ENCODE measurements around the gene MSRB3.

MSRB3 gene

DNA sequence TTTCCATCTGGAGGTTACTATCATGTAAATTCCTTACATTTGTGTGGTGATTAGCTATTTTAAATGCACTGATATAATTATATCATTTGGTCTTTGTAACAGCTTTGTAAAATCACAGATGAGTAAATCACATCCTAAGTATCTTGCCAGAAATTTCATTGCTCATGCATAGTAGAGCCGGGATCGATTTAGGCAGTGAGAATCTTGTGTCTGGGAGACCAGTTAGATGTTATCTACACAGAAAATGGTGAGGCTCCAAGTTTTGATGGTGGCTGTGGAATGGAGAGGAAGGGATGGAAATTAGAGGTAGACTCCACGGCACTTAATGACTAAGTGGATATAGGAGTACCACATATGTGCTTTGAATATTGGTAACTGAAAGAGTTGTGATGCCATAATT is 156.3 kb downstream of the MSRB3 start:
- TF ChIP-seq, protein P1, sequence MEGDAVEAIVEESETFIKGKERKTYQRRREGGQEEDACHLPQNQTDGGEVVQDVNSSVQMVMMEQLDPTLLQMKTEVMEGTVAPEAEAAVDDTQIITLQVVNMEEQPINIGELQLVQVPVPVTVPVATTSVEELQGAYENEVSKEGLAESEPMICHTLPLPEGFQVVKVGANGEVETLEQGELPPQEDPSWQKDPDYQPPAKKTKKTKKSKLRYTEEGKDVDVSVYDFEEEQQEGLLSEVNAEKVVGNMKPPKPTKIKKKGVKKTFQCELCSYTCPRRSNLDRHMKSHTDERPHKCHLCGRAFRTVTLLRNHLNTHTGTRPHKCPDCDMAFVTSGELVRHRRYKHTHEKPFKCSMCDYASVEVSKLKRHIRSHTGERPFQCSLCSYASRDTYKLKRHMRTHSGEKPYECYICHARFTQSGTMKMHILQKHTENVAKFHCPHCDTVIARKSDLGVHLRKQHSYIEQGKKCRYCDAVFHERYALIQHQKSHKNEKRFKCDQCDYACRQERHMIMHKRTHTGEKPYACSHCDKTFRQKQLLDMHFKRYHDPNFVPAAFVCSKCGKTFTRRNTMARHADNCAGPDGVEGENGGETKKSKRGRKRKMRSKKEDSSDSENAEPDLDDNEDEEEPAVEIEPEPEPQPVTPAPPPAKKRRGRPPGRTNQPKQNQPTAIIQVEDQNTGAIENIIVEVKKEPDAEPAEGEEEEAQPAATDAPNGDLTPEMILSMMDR (IDR thresholded peaks at IDR 0.05), result no peak
- DNase-seq, result no peak
- no peaks in the 10 kb centered on the region for H3K27me3 Mint-ChIP-seq (ENCODE audit: low read depth, poor library complexity)
- H3K4me3 Mint-ChIP-seq, result no peak overlapping the region
- H3K9me3 Mint-ChIP-seq, result peaks cover 13% of the 10 kb centered on the region
- H3K4me1 Mint-ChIP-seq, result peaks cover 4% of the 10 kb centered on the region
- peaks cover 12% of the 10 kb centered on the region for H3K36me3 Mint-ChIP-seq (ENCODE audit: low read depth)
- H3K27ac Mint-ChIP-seq, result no peak overlapping the region

GRCh38 chr12:65443038-65443437 is 164.6 kb downstream of the MSRB3 start:
- TF ChIP-seq, protein P1 (IDR thresholded peaks at IDR 0.05), result no peak
- Mint-ChIP-seq H3K4me3 (no peak overlapping the region), H3K4me1 (peaks cover 31% of the 10 kb centered on the region), H3K27ac (no peak overlapping the region), H3K27me3 (ENCODE audit: low read depth, poor library complexity) (peaks cover 2% of the 10 kb centered on the region), H3K36me3 (ENCODE audit: low read depth) (peaks cover under 1% of the 10 kb centered on the region), H3K9me3 (peaks cover 13% of the 10 kb centered on the region)
- no peak for DNase-seq

GRCh38 chr12:65444996-65445395 is 166.5 kb downstream of the MSRB3 start:
- H3K4me1 Mint-ChIP-seq, result peaks cover 36% of the 10 kb centered on the region
- TF ChIP-seq, protein P1 (IDR thresholded peaks at IDR 0.05), result no peak
- peaks cover 4% of the 10 kb centered on the region for H3K27me3 Mint-ChIP-seq (ENCODE audit: low read depth, poor library complexity)
- H3K9me3 Mint-ChIP-seq, result peaks cover 12% of the 10 kb centered on the region
- no peak overlapping the region for H3K27ac Mint-ChIP-seq
- no peak for DNase-seq
- no peaks in the 10 kb centered on the region for H3K36me3 Mint-ChIP-seq (ENCODE audit: low read depth)
- H3K4me3 Mint-ChIP-seq, result no peak overlapping the region

DNA sequence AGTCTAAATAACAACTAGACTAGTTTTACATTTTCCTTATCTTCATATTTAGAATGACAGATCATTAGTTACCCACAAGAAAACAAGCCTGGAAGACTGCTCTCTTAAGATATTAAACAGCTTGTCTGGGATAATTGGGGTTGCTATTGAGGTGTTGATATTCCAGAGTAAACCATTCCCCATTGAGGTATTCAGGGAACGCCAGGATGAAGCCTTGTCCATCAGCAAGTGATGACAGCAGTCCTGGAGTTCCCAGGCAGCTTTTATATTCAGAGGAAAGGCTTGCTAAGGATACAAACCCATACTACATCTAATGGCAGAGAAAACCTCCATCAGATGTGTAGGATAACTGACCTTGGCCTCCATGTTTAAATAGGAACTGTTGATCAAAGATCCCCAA is 168.4 kb downstream of the MSRB3 start:
- Mint-ChIP-seq H3K4me3 (no peak overlapping the region), H3K36me3 (ENCODE audit: low read depth) (no peaks in the 10 kb centered on the region), H3K4me1 (peaks cover 55% of the 10 kb centered on the region), H3K27ac (no peak overlapping the region), H3K27me3 (ENCODE audit: low read depth, poor library complexity) (peaks cover 4% of the 10 kb centered on the region), H3K9me3 (peaks cover 12% of the 10 kb centered on the region)
- TF ChIP-seq, protein P1 (IDR thresholded peaks at IDR 0.05), result no peak
- DNase-seq, result no peak

DNA sequence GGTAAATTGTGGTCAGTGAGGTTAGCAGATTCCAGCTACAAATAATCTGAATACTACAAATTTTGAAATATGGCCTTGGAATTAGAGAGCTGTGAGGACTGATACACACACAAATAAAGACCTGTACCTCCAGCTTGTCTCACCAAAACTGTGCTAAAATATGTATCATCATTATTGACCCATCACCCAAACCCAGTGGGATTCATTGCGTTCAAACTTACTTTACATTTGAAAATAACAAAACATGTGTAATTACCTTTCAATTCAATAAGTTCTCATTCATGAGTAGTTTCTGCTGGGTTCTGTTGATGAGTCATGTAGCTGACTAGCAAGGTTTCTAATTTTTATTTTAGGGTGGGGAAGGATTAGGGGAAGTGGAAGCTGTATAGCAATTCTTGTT is 170.9 kb downstream of the MSRB3 start:
- Mint-ChIP-seq H3K36me3 (ENCODE audit: low read depth) (no peaks in the 10 kb centered on the region), H3K27me3 (ENCODE audit: low read depth, poor library complexity) (peaks cover 4% of the 10 kb centered on the region)
- TF ChIP-seq, protein P1 (IDR thresholded peaks at IDR 0.05), result no peak

GRCh38 chr12:65450625-65451024 is 172.1 kb downstream of the MSRB3 start:
- TF ChIP-seq, protein P1 (IDR thresholded peaks at IDR 0.05), result no peak
- no peaks in the 10 kb centered on the region for H3K9me3 Mint-ChIP-seq
- peaks cover 4% of the 10 kb centered on the region for H3K27me3 Mint-ChIP-seq (ENCODE audit: low read depth, poor library complexity)
- peaks cover 53% of the 10 kb centered on the region for H3K4me1 Mint-ChIP-seq
- H3K4me3 Mint-ChIP-seq, result no peak overlapping the region
- no peaks in the 10 kb centered on the region for H3K36me3 Mint-ChIP-seq (ENCODE audit: low read depth)
- no peak for DNase-seq
- no peak overlapping the region for H3K27ac Mint-ChIP-seq

More for the DNA sequence above, 170.9 kb downstream of the MSRB3 start:
- H3K9me3 Mint-ChIP-seq, result peaks cover 5% of the 10 kb centered on the region
- peaks cover 61% of the 10 kb centered on the region for H3K4me1 Mint-ChIP-seq
- no peak for DNase-seq
- no peak overlapping the region for H3K4me3 Mint-ChIP-seq
- H3K27ac Mint-ChIP-seq, result peak overlapping the region; percentile 16

All from nephron progenitor cell (in vitro differentiated cells).